ENCODE data around the gene NRG2.

DNA sequence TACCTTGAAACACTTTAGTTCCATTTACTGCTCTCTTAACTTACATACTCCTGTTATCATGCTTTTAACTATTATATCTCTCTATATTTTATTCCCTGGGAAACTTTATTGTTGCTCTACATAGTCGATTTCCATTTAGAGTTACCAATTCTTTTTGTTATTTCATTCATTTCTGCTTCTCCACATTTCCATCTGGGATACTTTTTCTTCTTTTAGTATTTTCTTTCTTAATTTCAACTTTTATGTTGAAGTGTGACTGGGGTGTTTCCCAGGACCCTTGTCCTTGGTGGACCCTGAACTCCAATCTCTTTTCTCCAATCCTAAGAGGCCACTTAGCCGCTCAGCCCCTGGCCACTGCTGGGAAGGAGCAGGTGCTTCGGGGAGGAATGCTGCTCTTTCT is 211.5 kb downstream of the NRG2 start:
- TF ChIP-seq, protein P1, sequence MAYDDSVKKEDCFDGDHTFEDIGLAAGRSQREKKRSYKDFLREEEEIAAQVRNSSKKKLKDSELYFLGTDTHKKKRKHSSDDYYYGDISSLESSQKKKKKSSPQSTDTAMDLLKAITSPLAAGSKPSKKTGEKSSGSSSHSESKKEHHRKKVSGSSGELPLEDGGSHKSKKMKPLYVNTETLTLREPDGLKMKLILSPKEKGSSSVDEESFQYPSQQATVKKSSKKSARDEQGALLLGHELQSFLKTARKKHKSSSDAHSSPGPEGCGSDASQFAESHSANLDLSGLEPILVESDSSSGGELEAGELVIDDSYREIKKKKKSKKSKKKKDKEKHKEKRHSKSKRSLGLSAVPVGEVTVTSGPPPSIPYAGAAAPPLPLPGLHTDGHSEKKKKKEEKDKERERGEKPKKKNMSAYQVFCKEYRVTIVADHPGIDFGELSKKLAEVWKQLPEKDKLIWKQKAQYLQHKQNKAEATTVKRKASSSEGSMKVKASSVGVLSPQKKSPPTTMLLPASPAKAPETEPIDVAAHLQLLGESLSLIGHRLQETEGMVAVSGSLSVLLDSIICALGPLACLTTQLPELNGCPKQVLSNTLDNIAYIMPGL (CRISPR knock-in tag; IDR thresholded peaks at IDR 0.05; ENCODE audit: borderline replicate concordance), result no peak
- TF ChIP-seq POLR2A (IDR thresholded peaks at IDR 0.05; ENCODE audit: low read length) (no peak), RFX5 (IDR thresholded peaks at IDR 0.05) (no peak), MAFK (IDR thresholded peaks at IDR 0.05; ENCODE audit: partially characterized antibody) (no peak), RCOR1 (IDR thresholded peaks at IDR 0.05; ENCODE audit: low read depth, low read length) (no peak)
- TF ChIP-seq, protein P2, sequence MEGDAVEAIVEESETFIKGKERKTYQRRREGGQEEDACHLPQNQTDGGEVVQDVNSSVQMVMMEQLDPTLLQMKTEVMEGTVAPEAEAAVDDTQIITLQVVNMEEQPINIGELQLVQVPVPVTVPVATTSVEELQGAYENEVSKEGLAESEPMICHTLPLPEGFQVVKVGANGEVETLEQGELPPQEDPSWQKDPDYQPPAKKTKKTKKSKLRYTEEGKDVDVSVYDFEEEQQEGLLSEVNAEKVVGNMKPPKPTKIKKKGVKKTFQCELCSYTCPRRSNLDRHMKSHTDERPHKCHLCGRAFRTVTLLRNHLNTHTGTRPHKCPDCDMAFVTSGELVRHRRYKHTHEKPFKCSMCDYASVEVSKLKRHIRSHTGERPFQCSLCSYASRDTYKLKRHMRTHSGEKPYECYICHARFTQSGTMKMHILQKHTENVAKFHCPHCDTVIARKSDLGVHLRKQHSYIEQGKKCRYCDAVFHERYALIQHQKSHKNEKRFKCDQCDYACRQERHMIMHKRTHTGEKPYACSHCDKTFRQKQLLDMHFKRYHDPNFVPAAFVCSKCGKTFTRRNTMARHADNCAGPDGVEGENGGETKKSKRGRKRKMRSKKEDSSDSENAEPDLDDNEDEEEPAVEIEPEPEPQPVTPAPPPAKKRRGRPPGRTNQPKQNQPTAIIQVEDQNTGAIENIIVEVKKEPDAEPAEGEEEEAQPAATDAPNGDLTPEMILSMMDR (IDR thresholded peaks at IDR 0.05), result no peak
- TF ChIP-seq, protein P3, sequence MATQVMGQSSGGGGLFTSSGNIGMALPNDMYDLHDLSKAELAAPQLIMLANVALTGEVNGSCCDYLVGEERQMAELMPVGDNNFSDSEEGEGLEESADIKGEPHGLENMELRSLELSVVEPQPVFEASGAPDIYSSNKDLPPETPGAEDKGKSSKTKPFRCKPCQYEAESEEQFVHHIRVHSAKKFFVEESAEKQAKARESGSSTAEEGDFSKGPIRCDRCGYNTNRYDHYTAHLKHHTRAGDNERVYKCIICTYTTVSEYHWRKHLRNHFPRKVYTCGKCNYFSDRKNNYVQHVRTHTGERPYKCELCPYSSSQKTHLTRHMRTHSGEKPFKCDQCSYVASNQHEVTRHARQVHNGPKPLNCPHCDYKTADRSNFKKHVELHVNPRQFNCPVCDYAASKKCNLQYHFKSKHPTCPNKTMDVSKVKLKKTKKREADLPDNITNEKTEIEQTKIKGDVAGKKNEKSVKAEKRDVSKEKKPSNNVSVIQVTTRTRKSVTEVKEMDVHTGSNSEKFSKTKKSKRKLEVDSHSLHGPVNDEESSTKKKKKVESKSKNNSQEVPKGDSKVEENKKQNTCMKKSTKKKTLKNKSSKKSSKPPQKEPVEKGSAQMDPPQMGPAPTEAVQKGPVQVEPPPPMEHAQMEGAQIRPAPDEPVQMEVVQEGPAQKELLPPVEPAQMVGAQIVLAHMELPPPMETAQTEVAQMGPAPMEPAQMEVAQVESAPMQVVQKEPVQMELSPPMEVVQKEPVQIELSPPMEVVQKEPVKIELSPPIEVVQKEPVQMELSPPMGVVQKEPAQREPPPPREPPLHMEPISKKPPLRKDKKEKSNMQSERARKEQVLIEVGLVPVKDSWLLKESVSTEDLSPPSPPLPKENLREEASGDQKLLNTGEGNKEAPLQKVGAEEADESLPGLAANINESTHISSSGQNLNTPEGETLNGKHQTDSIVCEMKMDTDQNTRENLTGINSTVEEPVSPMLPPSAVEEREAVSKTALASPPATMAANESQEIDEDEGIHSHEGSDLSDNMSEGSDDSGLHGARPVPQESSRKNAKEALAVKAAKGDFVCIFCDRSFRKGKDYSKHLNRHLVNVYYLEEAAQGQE (IDR thresholded peaks at IDR 0.05), result no peak
- TF ChIP-seq, protein P4, sequence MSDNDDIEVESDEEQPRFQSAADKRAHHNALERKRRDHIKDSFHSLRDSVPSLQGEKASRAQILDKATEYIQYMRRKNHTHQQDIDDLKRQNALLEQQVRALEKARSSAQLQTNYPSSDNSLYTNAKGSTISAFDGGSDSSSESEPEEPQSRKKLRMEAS (IDR thresholded peaks at IDR 0.05), result no peak

Measured in A549 (cell line).